Measurements from ENCODE around the gene SORBS2. TPM values are rescaled to one million over a fixed set of nuclear protein-coding genes. Genes with fewer than 3 reads are reported as not detected.

SORBS2 gene
- total RNA-seq, 1 donor from 2014 or later = 20.0 TPM

GRCh38 chr4:185642907-185643306 is 169.1 kb downstream of the SORBS2 start:
- Mint-ChIP-seq H3K4me1 (ENCODE audit: unreplicated experiment) (no peaks in the 10 kb centered on the region), H3K27me3 (ENCODE audit: unreplicated experiment) (peaks cover 1% of the 10 kb centered on the region), H3K27ac (ENCODE audit: unreplicated experiment) (no peak overlapping the region), H3K9me3 (ENCODE audit: unreplicated experiment) (no peaks in the 10 kb centered on the region), H3K36me3 (ENCODE audit: low read depth, unreplicated experiment) (no peaks in the 10 kb centered on the region), H3K4me3 (ENCODE audit: unreplicated experiment) (no peak overlapping the region)
- DNase-seq (ENCODE audit: low spot score) = no peak
- TF ChIP-seq, protein P1, sequence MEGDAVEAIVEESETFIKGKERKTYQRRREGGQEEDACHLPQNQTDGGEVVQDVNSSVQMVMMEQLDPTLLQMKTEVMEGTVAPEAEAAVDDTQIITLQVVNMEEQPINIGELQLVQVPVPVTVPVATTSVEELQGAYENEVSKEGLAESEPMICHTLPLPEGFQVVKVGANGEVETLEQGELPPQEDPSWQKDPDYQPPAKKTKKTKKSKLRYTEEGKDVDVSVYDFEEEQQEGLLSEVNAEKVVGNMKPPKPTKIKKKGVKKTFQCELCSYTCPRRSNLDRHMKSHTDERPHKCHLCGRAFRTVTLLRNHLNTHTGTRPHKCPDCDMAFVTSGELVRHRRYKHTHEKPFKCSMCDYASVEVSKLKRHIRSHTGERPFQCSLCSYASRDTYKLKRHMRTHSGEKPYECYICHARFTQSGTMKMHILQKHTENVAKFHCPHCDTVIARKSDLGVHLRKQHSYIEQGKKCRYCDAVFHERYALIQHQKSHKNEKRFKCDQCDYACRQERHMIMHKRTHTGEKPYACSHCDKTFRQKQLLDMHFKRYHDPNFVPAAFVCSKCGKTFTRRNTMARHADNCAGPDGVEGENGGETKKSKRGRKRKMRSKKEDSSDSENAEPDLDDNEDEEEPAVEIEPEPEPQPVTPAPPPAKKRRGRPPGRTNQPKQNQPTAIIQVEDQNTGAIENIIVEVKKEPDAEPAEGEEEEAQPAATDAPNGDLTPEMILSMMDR (IDR thresholded peaks at IDR 0.05; ENCODE audit: unreplicated experiment) = no peak

- no peaks in the 10 kb centered on the region for H3K4me1 Mint-ChIP-seq (ENCODE audit: unreplicated experiment)
- H3K27me3 Mint-ChIP-seq (ENCODE audit: unreplicated experiment) = peaks cover 1% of the 10 kb centered on the region
- no peak overlapping the region for H3K27ac Mint-ChIP-seq (ENCODE audit: unreplicated experiment)
- H3K9me3 Mint-ChIP-seq (ENCODE audit: unreplicated experiment) = no peaks in the 10 kb centered on the region
- no peak overlapping the region for H3K4me3 Mint-ChIP-seq (ENCODE audit: unreplicated experiment)
- no peak for DNase-seq (ENCODE audit: low spot score)
- TF ChIP-seq, protein P1 (IDR thresholded peaks at IDR 0.05; ENCODE audit: unreplicated experiment) = peak; percentile 31
- H3K36me3 Mint-ChIP-seq (ENCODE audit: low read depth, unreplicated experiment) = no peaks in the 10 kb centered on the region
Measured at GRCh38 chr4:185640811-185641675, 171.0 kb downstream of the SORBS2 start.

DNA sequence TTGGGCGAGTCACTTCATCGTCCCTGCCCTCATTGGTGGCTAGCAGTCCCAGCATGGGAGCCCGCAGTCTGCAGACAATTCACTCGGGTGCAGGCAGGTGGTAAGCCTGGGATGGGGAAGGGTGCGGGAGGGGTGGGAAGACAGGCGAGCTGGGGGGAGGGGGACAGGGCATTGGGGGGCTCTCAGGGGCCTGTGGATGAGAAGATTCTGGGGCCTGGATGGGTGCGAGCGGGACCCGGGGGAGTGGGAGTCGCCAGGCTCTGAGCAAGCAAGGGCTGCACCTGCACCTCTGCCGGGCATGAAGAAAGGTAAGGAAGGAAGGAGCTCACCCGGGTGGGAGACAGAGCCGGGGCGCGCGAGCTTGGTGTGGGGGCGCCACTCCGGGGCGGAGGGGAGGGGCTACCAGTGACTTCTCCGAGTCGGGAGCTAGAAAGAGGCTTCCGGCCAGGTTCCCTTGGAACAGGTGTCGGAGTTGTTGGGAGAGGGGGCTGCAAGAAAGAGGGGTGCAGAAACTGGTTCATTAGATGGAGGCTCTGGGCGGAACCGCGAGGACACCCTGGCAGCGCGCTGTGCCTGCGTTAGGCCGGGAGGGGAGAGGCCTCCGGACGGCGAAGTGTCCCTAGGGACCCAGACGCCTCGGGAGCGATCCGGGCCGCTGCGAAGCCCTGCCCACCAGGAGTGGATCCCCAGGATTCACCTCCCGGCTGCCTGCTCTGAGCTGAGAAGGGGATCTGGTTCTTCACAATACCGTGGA is 173.3 kb downstream of the SORBS2 start:
- H3K9me3 Mint-ChIP-seq (ENCODE audit: unreplicated experiment) = no peaks in the 10 kb centered on the region
- no peak overlapping the region for H3K4me3 Mint-ChIP-seq (ENCODE audit: unreplicated experiment)
- TF ChIP-seq, protein P1 (IDR thresholded peaks at IDR 0.05; ENCODE audit: unreplicated experiment) = no peak
- H3K27me3 Mint-ChIP-seq (ENCODE audit: unreplicated experiment) = peaks cover 1% of the 10 kb centered on the region
- H3K4me1 Mint-ChIP-seq (ENCODE audit: unreplicated experiment) = no peaks in the 10 kb centered on the region
- no peak overlapping the region for H3K27ac Mint-ChIP-seq (ENCODE audit: unreplicated experiment)
- no peak for DNase-seq (ENCODE audit: low spot score)
- H3K36me3 Mint-ChIP-seq (ENCODE audit: low read depth, unreplicated experiment) = no peaks in the 10 kb centered on the region

DNA sequence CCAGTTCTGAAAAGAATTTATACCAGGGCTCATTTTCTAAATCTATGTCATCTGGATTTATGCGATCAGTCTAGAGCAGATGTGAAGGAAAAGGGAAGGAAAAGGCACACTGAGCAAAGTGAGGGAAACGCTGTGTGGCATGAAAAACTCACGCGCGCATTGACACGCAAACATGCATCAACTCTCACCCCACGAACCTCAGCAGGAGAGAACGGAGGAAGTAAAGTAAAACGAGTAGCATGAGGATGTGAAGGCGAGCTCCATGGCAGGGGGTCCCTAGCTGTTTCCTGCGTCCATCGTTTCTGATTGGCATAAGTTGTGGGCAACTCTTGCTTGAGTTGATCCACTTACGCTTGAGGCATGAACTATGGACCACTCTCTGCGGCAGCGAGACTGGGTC is 173.9 kb downstream of the SORBS2 start:
- Mint-ChIP-seq H3K36me3 (ENCODE audit: low read depth, unreplicated experiment) (no peaks in the 10 kb centered on the region), H3K4me1 (ENCODE audit: unreplicated experiment) (no peaks in the 10 kb centered on the region), H3K9me3 (ENCODE audit: unreplicated experiment) (no peaks in the 10 kb centered on the region), H3K27me3 (ENCODE audit: unreplicated experiment) (peaks cover 1% of the 10 kb centered on the region), H3K27ac (ENCODE audit: unreplicated experiment) (no peak overlapping the region), H3K4me3 (ENCODE audit: unreplicated experiment) (peak overlapping the region; percentile 59)
- DNase-seq (ENCODE audit: low spot score) = no peak
- TF ChIP-seq, protein P1 (IDR thresholded peaks at IDR 0.05; ENCODE audit: unreplicated experiment) = no peak

All from endothelial cell (in vitro differentiated cells).